ENCODE measurements around the gene CNMD.

GRCh38 chr13:52659340-52659739 lies 80.3 kb downstream of the CNMD start:
- TF ChIP-seq CTCF (IDR thresholded peaks at IDR 0.05; ENCODE audit: poor library complexity, severe bottlenecking): no peak
- no peak for TF ChIP-seq EZH2 (IDR thresholded peaks at IDR 0.05; ENCODE audit: borderline replicate concordance, insufficient read depth, low read length, poor library complexity, severe bottlenecking)

Data from neural cell (in vitro differentiated cells).